Panc1 (cell line): ENCODE measurements around the gene OTX1. TPM values are rescaled to one million over a fixed set of nuclear protein-coding genes. Genes with fewer than 3 reads are reported as not detected.

Source experiments
- ATAC-seq: fragments of 200-7000 bp; cut with Tn5 transposase; 2 replicates; pipeline ENCODE4 v1.9.1; 2020; ENCODE audit warnings: mild to moderate bottlenecking, moderate library complexity
- BruUV-seq: library from RNA; stranded (reverse); fragments of 400-500 nt; replicated peaks from 2 replicates; lab custom pipeline; 2021; lab: Mats Ljungman, UMichigan
- CTCF ChIA-PET: fragments of 300-600 bp; sonication (Branson Sonifier 250); formaldehyde crosslinking; loops from one replicate; lab custom pipeline; 2022; ENCODE audit warnings: antibody characterized with exemption; lab: Charles Lee
- POLR2A ChIA-PET: fragments of 300-600 bp; sonication (Branson Sonifier 250); formaldehyde crosslinking; loops from one replicate; lab custom pipeline; 2022; ENCODE audit warnings: antibody characterized with exemption; lab: Charles Lee
- DNase-seq: peaks from one replicate; pipeline ENCODE4 v3.0.0-alpha.2; 2010; ENCODE audit warnings: low read depth, low spot score
- H3K27ac ChIP-seq: 2 replicates; pipeline ENCODE4 v1.5.1; 2011; ENCODE audit warnings: mild to moderate bottlenecking, low read length, inconsistent platforms
- H3K27me3 ChIP-seq: fragments of 200-500 bp; sonication (Bioruptor generic); 2 replicates; pipeline ENCODE4 v1.6.0; 2014; ENCODE audit warnings: low read length, inconsistent platforms; ENCODE audit not compliant: control insufficient read depth, insufficient read depth
- H3K36me3 ChIP-seq: fragments of 200-500 bp; sonication (Bioruptor generic); 2 replicates; pipeline ENCODE4 v1.5.1; 2014; ENCODE audit warnings: inconsistent platforms, mild to moderate bottlenecking, low read length, moderate library complexity; ENCODE audit not compliant: control insufficient read depth, insufficient read depth
- H3K4me1 ChIP-seq: 2 replicates; pipeline ENCODE4 v1.5.1; 2011; ENCODE audit warnings: inconsistent platforms, mild to moderate bottlenecking, low read length, moderate library complexity; ENCODE audit not compliant: control insufficient read depth, insufficient read depth
- H3K4me3 ChIP-seq, 2 experiments: 2 replicates each; pipeline ENCODE4 v1.5.1; 2011 to 2012; ENCODE audit warnings: low read depth in 2 of 2, low read length in 2 of 2, mild to moderate bottlenecking in 2 of 2, inconsistent platforms in 1 of 2, moderate library complexity in 1 of 2
- H3K9me3 ChIP-seq: fragments of 200-500 bp; sonication (Bioruptor generic); 2 replicates; pipeline ENCODE4 v1.5.1; 2014; ENCODE audit warnings: low read depth, mild to moderate bottlenecking, inconsistent platforms, low read length, moderate library complexity; ENCODE audit not compliant: control insufficient read depth, insufficient read depth
- CTCF ChIP-seq: fragments of 450-650 bp; IDR thresholded peaks from 2 replicates; pipeline ENCODE4 v1.5.1; 2017; ENCODE audit warnings: mild to moderate bottlenecking
- POLR2AphosphoS5 ChIP-seq: IDR thresholded peaks from 2 replicates; pipeline ENCODE4 v1.6.1; 2012; ENCODE audit warnings: mild to moderate bottlenecking, low read depth, low read length, moderate library complexity
- SIN3A ChIP-seq: IDR thresholded peaks from 2 replicates; pipeline ENCODE4 v1.6.1; 2012; ENCODE audit warnings: low read depth, mild to moderate bottlenecking, low read length, moderate library complexity, borderline replicate concordance; ENCODE audit not compliant: insufficient read depth
- TCF7L2 ChIP-seq: IDR thresholded peaks from 2 replicates; pipeline ENCODE4 v1.6.1; 2011; ENCODE audit warnings: mild to moderate bottlenecking, low read depth, low read length, inconsistent platforms
- in situ Hi-C: cut with HindIII; loops from 2 replicates; pipeline ENCODE4 v1.10.0; 2016; ENCODE audit warnings: low sequenced_read_pairs, low pct_unique_long_range_greater_than_20kb
- intact Hi-C: fragments of 100-400 bp; cut with micrococcal nuclease; formaldehyde crosslinking; loops from one replicate; pipeline ENCODE4 v1.10.0; 2022; ENCODE audit not compliant: unreplicated experiment
- total RNA-seq: library from RNA; stranded (reverse); gene quantifications from one replicate; pipeline ENCODE4 v1.2.1, GENCODE V29; 2021; ENCODE audit not compliant: unreplicated experiment
- TF ChIP-seq, protein P1 (sequence below), 2 experiments: IDR thresholded peaks; 2 replicates each; pipeline ENCODE4 v1.6.1; 2011 to 2012; ENCODE audit warnings: low read depth in 2 of 2, control low read depth in 1 of 2, low read length in 1 of 2, mild to moderate bottlenecking in 1 of 2, moderate library complexity in 1 of 2; ENCODE audit not compliant: insufficient read depth in 1 of 2

OTX1 gene
- total RNA-seq, 1 experiment from 2014 or later: 4.2 TPM

DNA sequence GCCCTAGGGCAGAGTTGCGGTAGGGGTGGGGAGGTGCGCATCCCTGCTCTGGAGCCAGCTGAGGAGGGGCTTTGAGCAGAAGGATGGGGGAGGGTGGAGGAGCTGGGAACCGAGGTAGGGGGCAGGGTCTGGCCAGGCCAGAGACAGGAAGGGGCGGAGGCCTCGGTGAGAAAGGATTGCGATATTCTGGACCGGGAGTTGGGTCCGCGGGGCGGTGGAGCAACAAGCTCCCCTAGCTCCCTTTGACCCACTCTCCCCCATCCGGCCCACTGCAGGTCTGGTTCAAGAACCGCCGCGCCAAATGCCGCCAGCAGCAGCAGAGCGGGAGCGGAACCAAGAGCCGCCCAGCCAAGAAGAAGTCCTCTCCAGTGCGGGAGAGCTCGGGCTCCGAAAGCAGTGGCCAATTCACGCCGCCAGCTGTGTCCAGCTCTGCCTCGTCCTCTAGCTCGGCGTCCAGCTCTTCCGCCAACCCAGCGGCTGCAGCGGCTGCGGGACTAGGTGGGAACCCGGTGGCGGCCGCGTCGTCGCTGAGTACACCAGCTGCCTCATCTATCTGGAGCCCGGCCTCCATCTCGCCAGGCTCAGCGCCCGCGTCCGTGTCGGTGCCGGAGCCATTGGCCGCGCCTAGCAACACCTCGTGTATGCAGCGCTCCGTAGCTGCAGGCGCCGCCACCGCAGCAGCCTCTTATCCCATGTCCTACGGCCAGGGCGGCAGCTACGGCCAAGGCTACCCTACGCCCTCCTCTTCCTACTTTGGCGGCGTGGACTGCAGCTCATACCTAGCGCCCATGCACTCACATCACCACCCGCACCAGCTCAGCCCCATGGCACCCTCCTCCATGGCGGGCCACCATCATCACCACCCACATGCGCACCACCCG, 4.8 kb downstream of the OTX1 start:
- intact Hi-C loops: no loop called here
- ChIA-PET CTCF (no interaction called here), POLR2A (no interaction called here)
- Histone ChIP-seq H3K27me3 (no peaks in the 10 kb centered on the region), H3K36me3 (peaks cover 6% of the 10 kb centered on the region; the same call in 1 of the 2 replicates), H3K4me1 (no peaks in the 10 kb centered on the region; the same call in 1 of the 2 replicates), H3K27ac (no peak overlapping the region), H3K4me3 (no peak overlapping the region), H3K9me3 (no peaks in the 10 kb centered on the region)
- in situ Hi-C loops: no loop called here
- ATAC-seq (no peak), DNase-seq (no peak)
- no peak for TF ChIP-seq TCF7L2
- TF ChIP-seq POLR2AphosphoS5: no peak
- TF ChIP-seq, protein P1, sequence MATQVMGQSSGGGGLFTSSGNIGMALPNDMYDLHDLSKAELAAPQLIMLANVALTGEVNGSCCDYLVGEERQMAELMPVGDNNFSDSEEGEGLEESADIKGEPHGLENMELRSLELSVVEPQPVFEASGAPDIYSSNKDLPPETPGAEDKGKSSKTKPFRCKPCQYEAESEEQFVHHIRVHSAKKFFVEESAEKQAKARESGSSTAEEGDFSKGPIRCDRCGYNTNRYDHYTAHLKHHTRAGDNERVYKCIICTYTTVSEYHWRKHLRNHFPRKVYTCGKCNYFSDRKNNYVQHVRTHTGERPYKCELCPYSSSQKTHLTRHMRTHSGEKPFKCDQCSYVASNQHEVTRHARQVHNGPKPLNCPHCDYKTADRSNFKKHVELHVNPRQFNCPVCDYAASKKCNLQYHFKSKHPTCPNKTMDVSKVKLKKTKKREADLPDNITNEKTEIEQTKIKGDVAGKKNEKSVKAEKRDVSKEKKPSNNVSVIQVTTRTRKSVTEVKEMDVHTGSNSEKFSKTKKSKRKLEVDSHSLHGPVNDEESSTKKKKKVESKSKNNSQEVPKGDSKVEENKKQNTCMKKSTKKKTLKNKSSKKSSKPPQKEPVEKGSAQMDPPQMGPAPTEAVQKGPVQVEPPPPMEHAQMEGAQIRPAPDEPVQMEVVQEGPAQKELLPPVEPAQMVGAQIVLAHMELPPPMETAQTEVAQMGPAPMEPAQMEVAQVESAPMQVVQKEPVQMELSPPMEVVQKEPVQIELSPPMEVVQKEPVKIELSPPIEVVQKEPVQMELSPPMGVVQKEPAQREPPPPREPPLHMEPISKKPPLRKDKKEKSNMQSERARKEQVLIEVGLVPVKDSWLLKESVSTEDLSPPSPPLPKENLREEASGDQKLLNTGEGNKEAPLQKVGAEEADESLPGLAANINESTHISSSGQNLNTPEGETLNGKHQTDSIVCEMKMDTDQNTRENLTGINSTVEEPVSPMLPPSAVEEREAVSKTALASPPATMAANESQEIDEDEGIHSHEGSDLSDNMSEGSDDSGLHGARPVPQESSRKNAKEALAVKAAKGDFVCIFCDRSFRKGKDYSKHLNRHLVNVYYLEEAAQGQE (IDR thresholded peaks at IDR 0.05; ENCODE audit: insufficient read depth in 1 of 2, low read depth in 2 of 2, low read length in 1 of 2): no peak
- TF ChIP-seq SIN3A: no peak
- TF ChIP-seq CTCF: no peak
- no TSS peak for BruUV-seq

- no peaks in the 10 kb centered on the region; the same call in 1 of the 2 replicates for H3K4me1 ChIP-seq
- H3K36me3 ChIP-seq: no peaks in the 10 kb centered on the region
- TF ChIP-seq SIN3A: no peak
- TF ChIP-seq CTCF: no peak
- TF ChIP-seq, protein P1 (IDR thresholded peaks at IDR 0.05; ENCODE audit: insufficient read depth in 1 of 2, low read depth in 2 of 2, low read length in 1 of 2): no peak
- TF ChIP-seq TCF7L2: no peak
- TF ChIP-seq POLR2AphosphoS5: no peak
- H3K9me3 ChIP-seq: no peaks in the 10 kb centered on the region
- no peak for DNase-seq
- ChIA-PET POLR2A (no interaction called here), CTCF (no interaction called here)
- no TSS peak for BruUV-seq
- no peak for ATAC-seq
- in situ Hi-C loops (no loop called here), intact Hi-C loops (no loop called here)
- no peak overlapping the region for H3K27ac ChIP-seq
- H3K27me3 ChIP-seq: peaks cover 2% of the 10 kb centered on the region; the same call in 1 of the 2 replicates
- H3K4me3 ChIP-seq: no peak overlapping the region
These were observed 5.7 kb downstream of the OTX1 start for GRCh38 chr2:63056107-63057050.
